ENCODE measurements around the gene MEIKIN.

DNA sequence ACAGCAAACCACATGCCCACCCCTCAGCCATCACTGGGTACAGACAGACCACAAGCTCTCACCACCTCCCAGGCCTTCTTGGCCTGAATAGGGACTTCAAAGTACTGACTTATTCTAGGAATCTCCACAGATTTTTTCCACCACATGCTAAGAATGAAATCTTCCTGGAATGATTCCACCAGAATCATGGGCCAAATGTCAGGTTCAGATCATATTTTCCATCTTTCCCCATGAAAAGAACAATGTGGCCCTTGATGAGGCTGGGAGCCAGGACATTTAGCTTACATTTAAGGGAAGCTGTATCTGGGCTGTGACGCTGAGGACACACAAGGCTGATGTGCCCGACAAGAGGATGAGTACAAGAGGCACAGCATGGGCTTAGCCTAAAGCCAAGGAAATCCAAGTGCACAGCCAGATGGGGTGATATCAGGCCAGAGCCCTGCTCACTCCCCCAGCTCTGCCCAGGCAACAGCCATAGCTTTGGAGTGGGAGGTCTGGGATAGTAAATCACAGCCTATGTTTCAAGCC, 37.8 kb upstream of the MEIKIN start:
- TF ChIP-seq, protein P1, sequence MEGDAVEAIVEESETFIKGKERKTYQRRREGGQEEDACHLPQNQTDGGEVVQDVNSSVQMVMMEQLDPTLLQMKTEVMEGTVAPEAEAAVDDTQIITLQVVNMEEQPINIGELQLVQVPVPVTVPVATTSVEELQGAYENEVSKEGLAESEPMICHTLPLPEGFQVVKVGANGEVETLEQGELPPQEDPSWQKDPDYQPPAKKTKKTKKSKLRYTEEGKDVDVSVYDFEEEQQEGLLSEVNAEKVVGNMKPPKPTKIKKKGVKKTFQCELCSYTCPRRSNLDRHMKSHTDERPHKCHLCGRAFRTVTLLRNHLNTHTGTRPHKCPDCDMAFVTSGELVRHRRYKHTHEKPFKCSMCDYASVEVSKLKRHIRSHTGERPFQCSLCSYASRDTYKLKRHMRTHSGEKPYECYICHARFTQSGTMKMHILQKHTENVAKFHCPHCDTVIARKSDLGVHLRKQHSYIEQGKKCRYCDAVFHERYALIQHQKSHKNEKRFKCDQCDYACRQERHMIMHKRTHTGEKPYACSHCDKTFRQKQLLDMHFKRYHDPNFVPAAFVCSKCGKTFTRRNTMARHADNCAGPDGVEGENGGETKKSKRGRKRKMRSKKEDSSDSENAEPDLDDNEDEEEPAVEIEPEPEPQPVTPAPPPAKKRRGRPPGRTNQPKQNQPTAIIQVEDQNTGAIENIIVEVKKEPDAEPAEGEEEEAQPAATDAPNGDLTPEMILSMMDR (optimal IDR thresholded peaks at IDR 0.05 in 1 of 3, IDR thresholded peaks at IDR 0.05 in 1 of 3, conservative IDR thresholded peaks at IDR 0.05 in 1 of 3; ENCODE audit: extremely low read depth in 1 of 3, insufficient read depth in 2 of 3, low read length in 3 of 3) = no peak
- no peak for TF ChIP-seq EZH2 (IDR thresholded peaks at IDR 0.05; ENCODE audit: low read length)

Measured in keratinocyte (primary cell).